Activated CD8-positive, alpha-beta memory T cell treated with anti-CD3 and anti-CD28 coated beads for 48 hours (primary cell): Measurements from ENCODE around the gene FOXK2.

ENCODE experiments used
- DNase-seq, 3 experiments: peaks; one replicate each; pipeline ENCODE4 v3.0.0-alpha.2; 2020; ENCODE audit warnings: low read depth in 2 of 3, low spot score in 2 of 3

FOXK2 gene

GRCh38 chr17:82602986-82603710 lies 83.6 kb downstream of the FOXK2 start:
- no peak for DNase-seq

GRCh38 chr17:82603981-82604448 lies 84.5 kb downstream of the FOXK2 start:
- DNase-seq: no peak

- DNase-seq: no peak
Measured at GRCh38 chr17:82604532-82604931, 85.0 kb downstream of the FOXK2 start.

GRCh38 chr17:82605939-82606600 lies 86.5 kb downstream of the FOXK2 start:
- no peak for DNase-seq

- no peak for DNase-seq
Measured at GRCh38 chr17:82608816-82609215, 89.3 kb downstream of the FOXK2 start.

GRCh38 chr17:82609655-82610054 lies 90.1 kb downstream of the FOXK2 start:
- DNase-seq: no peak

- DNase-seq: no peak
Measured at GRCh38 chr17:82611140-82612058, 91.9 kb downstream of the FOXK2 start.

GRCh38 chr17:82613283-82614094 lies 94.0 kb downstream of the FOXK2 start:
- DNase-seq: no peak

- no peak for DNase-seq
Measured at GRCh38 chr17:82614095-82614631, 94.6 kb downstream of the FOXK2 start.

GRCh38 chr17:82615084-82616020 lies 95.8 kb downstream of the FOXK2 start:
- no peak for DNase-seq

GRCh38 chr17:82616021-82616711 lies 96.6 kb downstream of the FOXK2 start:
- no peak for DNase-seq

- DNase-seq: no peak
Measured at GRCh38 chr17:82619211-82619610, 99.7 kb downstream of the FOXK2 start.

- DNase-seq: no peak
Measured at GRCh38 chr17:82619641-82620040, 100.1 kb downstream of the FOXK2 start.

GRCh38 chr17:82623707-82624106 lies 104.2 kb downstream of the FOXK2 start:
- DNase-seq: no peak

GRCh38 chr17:82627405-82627804 lies 107.9 kb downstream of the FOXK2 start:
- no peak for DNase-seq

GRCh38 chr17:82629748-82630147 lies 110.2 kb downstream of the FOXK2 start:
- no peak for DNase-seq

- no peak for DNase-seq
Measured at GRCh38 chr17:82630212-82630611, 110.7 kb downstream of the FOXK2 start.

- no peak for DNase-seq
Measured at GRCh38 chr17:82631544-82631943, 112.0 kb downstream of the FOXK2 start.

GRCh38 chr17:82632451-82632850 lies 112.9 kb downstream of the FOXK2 start:
- no peak for DNase-seq
